GM21528 (cell line): ENCODE measurements around the gene VRK2.
"Not testable (repeated sequence)": the region's sequence is repeated elsewhere in the genome, so short reads cannot be mapped to it uniquely, and the experiment has no call there.

ENCODE experiments used
- ATAC-seq: cut with Tn5 transposase; IDR thresholded peaks from one replicate; pipeline ENCODE4 v1.9.1; 2021; ENCODE audit warnings: mild to moderate bottlenecking, moderate library complexity; ENCODE audit not compliant: unreplicated experiment, low FRiP score

The VRK2 gene

DNA sequence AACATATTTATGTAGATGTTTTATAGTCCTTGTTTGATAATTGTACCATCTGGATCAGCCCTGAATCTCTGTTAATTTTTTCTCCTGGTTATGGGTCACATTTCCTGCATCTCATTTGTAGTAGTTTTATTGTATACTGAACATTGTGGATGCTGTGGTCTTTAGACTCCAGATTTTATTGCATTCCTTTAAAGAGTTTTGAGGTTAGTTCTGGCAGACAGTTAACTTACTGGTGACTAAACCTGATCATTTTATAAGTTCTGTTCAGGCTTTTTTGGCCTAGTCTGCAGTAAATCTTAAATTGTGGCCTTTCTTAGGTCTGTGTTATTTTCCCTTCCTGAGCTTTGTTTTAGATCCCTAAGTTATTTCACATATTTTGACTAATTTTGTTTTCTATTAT is 110.2 kb downstream of the VRK2 start:
- ATAC-seq, result no peak

DNA sequence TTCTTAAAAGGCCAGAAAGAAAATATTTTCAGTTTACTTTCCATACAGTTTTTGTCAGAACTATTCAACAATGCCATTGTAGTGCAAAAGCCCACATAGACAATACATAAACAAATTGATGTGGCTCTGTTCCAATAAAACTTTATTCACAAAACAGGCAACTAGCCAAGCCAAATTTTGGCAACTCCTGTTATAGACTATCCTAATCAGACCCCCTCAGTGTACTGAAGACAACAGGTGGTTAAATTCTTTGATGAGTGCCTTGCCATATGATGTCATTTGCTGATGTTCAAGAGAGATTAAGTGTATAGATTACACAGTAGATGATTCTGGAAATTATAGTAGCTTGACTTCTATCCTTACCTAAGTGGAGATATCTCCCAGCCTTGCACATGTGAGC is 111.1 kb downstream of the VRK2 start:
- ATAC-seq, result no peak

DNA sequence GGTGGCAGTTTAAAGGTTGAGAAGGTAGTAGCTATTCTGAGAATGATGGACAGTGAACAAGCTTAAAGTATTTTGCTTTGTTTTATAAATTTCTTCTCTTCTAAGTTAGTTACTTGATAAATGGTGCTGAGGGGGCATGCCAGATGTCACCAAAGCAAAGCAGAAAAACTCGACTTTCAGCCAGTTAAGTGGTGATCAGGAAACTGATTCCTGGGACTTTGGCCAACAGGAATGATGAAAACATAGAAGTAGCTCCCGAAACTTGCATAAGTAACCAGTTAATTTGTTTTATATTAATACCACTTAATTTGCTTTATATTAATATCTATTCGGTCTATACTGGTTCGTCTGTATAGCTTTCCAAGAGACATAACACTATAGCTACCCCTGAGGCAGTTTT is 111.9 kb downstream of the VRK2 start:
- ATAC-seq, result no peak

DNA sequence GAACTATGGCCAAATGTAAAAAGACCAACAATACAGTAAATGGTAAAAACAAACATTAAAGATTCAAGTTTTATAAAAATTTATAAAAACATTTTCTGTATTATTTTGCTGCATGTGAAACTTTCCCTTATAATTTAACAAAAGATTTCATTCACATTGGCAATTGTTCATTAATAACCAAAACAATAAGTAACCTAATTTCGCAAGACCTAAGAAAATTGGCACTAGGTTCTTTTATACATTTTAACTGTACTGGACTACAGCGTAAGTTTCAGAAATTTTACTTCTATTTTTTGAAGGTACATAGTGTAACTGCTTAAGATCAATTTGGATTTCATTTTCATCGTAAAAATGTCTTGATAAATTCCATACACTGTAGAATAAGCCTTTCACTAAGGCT is 117.3 kb downstream of the VRK2 start:
- ATAC-seq, result no peak

DNA sequence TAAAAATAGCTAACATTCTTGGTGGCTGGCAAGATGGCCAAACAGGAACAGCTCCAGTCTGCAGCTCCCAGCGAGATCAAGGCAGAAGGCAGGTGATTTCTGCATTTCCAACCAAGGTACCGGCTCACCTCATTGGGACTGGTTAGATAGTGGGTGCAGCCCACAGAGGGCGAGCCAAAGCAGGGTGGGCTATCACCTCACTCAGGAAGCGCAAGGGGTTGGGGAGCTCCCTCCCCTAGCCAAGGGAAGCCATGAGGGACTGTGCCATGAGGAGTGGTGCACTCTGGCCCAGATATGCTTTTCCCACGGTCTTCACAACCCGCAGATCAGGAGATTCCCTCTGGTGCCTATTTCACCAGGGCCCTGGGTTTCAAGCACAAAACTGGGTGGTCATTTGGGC is 121.5 kb downstream of the VRK2 start:
- ATAC-seq, result not testable (repeated sequence)

DNA sequence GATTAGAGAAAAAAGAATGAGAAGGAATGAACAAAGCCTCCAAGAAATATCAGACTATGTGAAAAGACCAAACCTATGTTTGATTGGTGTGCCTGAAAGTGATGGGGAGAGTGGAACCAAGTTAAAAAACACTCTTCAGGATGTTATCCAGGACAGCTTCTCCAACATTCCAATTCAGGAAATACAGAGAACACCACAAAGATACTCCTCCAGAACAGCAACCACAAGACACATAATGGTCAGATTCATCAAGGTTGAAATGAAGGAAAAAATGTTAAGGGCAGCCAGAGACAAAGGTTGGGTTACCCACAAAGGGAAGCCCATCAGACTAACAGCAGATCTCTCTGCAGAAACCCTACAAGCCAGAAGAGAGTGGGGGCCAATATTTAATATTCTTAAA is 123.2 kb downstream of the VRK2 start:
- ATAC-seq, result not testable (repeated sequence)

DNA sequence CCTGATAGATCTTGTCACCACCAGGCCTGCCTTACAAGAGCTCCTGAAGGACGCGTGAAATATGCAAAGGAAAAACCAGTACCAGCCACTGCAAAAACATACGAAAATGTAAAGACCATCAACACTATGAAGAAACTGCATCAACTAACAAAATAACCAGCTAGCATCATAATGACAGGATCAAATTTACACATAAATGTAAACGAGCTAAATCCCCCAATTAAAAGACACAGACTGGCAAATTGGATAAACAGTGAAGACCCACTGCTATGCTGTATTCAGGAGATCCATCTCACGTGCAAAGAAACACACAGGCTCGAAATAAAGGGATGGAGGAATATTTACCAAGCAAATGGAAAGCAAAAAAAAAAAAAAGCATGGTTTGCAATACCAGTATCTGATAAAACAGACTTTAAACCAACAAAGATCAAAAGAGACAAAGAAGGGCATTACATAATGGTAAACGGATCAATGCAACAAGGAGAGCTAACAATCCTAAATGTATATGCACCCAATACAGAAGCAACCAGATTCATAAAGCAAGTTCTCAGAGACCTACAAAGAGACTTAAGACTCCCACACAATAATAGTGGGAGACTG is 123.8 kb downstream of the VRK2 start:
- not testable (repeated sequence) for ATAC-seq

DNA sequence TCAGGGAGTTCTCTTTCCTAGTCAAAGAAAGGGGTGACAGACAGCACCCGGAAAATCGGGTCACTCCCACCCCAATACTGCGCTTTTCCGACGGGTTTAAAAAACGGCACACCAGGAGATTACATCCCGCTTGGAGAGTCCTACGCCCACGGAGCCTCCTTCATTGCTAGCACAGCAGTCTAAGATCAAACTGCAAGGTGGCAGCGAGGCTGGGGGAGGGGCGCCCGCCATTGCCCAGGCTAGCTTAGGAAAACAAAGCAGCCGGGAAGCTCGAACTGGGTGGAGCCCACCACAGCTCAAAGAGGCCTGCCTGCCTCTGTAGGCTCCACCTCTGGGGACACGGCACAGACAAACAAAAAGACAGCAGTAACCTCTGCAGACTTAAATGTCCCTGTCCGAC is 125.2 kb downstream of the VRK2 start:
- ATAC-seq, result not testable (repeated sequence)

DNA sequence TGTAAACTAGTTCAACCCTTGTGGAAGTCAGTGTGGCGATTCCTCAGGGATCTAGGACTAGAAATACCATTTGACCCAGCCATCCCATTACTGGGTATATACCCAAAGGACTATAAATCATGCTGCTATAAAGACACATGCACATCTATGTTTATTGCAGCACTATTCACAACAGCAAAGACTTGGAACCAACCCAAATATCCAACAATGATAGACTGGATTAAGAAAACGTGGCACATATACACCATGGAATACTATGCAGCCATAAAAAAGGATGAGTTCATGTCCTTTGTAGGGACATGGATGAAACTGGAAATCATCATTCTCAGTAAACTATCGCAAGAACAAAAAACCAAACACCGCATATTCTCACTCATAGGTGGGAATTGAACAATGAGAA is 130.6 kb downstream of the VRK2 start:
- ATAC-seq, result not testable (repeated sequence)

DNA sequence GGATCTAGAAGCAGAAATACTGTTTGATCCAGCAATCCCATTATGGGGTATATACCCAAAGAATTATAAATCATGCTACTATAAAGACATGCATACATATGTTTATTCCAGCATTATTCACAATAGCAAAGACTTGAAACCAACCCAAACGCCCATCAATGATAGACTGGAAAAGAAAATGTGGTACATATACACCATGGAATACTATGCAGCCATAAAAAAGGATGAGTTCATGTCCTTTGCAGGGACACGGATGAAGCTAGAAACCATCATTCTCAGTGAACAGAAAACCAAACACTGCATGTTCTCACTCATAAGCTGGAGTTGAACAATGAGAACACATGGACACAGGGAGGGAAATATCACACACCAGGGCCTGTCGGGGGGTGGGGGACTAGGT is 133.6 kb downstream of the VRK2 start:
- not testable (repeated sequence) for ATAC-seq

DNA sequence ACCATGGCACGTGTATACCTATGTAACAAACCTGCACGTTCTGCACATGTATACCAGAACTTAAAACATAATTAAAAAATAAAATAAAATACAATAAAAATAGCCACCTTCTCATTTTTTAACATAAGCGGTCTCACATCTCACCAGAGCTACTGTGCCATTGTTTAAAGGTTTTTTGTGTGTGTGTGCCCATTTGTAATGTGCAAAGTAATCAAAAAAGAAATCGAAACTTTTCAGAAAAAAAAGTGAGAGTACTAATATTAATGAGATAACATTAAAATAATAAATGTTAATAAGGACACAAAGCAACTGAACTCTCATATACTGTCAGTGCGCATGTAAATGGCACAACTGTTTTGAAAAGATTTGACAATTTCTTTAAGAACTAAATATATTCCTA is 134.0 kb downstream of the VRK2 start:
- no peak for ATAC-seq

DNA sequence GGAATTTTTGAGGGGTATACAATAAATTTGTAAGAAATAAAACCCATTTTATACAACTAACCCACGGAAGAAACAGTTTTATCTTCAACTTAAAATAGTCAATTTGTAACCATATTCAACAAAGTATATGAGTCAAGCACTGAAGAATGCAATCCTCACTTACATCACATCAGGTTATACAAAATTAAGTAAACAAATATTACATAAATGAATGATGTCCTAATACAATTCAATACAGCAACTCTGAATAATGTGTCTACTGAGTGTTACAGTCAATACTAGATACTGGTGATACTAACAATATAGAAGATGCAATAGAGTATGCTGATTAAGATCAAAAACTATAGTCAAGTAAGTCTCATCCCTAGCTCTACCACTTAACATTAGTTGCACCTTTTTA is 135.9 kb downstream of the VRK2 start:
- ATAC-seq, result no peak

DNA sequence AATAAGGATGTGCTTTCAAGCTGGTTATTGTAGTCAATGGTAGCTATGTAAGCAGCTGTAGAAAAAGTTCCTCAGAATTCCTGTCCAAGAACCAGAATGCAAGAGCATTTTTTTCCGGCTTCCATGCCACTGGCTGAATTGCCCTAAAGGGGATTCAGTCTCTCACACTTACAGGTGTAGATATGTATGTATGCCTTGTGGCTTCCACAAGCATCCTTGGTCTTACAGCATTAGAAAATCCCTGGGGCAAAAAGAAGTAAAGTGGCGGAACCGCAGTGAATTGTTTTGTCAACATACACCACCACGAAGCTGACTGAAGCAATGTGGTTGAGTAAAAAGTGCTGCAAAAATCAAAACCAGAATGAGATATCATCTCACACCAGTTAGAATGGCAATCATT is 139.9 kb downstream of the VRK2 start:
- ATAC-seq, result no peak

DNA sequence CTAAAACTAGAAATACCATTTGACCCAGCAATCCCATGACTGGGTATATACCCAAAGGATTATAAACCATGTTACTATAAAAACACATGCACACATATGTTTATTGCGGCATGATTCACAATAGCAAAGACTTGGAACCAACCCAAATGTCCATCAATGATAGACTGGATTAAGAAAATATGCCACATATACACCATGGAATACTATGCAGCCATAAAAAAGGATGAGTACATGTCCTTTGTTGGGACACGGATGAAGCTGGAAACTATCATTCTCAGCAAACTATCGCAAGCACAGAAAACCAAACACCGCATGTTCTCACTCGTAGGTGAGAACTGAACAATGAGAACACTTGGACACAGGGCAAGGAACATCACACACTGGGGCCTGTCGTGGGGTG is 140.4 kb downstream of the VRK2 start:
- not testable (repeated sequence) for ATAC-seq

DNA sequence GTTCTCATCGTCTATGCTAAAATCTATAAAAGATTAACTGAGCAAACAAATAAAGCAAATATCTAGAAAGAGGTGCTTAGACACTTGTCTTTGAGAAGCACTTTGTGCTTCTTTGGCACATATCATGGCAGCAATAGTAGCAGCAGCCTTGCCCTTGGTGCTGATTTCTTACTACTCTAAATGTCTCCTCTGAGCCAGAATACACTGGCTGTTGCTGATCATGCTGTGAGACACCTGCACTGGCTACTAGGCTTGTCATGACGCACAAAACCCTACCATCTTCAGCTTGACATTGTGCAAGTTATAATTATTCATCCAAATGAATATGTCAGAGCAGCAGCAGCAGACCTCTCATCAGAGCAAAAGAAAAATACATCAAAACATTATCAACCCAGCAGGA is 147.9 kb downstream of the VRK2 start:
- ATAC-seq, result no peak

DNA sequence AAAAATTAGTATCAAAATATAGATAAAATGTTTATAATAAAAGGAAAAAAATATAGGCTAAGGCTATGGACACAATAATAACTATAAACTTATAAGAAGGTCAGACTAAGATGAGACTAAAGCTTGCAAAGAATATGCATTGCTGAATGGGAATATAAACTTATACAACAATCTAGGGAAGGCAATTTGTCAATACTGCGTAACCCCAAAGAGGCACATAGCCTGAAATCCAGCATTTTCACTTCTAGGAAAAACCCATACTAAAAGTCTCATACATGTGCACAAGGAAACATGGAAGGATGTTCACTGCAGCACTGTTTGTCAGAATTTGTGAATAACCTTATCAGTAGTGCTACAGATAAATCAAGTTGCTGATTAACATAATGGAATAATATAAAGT is 149.1 kb downstream of the VRK2 start:
- no peak for ATAC-seq

DNA sequence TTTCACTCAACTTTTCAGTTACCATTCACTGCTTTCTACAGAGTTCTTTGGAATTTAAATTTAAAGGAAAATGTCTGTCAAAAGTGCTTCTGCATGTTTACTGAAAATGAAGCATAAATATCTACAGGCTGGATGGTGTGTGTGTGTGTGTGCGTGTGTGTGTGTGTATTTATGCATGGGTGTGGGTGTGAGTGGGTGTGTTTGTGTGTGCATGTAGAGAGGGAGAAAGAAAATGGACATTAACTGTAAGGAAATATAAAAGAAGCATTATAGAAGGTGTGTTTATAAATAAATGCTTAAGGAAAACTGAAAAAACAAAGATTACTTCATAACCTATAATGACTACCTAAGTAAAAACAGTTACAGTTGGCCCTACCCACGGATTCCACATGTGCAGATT is 151.3 kb downstream of the VRK2 start:
- no peak for ATAC-seq

DNA sequence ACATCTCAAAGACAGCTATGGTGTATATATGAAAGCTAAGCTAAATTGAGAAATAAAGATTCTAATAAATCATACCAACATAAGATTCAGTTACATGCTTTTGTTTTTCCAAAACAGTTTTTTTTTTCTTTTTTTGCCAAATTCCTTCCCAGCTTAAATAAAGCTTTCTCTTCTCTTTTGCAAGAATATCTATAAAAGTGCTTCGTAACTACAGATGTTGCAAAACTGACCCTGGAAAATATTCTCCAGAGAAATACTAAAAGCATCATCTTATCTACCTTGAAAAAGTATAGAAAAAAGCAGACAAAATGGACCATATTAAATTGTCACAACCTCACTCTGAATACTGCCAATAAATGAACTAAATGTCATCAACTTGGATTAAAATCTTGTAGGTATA is 155.8 kb downstream of the VRK2 start:
- ATAC-seq, result no peak

DNA sequence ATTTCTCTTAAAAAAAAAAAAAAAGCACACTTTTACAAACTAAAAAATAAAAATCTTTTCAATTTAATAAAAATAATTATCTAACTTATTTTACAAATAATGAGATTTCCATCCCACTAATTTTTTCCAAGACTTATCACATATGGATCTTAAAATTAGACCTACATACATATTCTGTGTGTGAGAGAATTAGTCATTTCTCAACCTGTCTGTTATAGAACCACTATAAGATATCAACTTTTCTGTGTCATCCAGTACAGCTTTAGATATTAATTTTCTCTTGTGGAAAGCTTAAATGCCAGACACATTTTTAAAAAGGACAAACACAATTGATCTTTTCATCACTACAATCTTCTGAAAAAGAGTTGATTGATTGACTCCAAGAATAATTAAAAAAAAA is 156.4 kb downstream of the VRK2 start:
- ATAC-seq, result no peak

DNA sequence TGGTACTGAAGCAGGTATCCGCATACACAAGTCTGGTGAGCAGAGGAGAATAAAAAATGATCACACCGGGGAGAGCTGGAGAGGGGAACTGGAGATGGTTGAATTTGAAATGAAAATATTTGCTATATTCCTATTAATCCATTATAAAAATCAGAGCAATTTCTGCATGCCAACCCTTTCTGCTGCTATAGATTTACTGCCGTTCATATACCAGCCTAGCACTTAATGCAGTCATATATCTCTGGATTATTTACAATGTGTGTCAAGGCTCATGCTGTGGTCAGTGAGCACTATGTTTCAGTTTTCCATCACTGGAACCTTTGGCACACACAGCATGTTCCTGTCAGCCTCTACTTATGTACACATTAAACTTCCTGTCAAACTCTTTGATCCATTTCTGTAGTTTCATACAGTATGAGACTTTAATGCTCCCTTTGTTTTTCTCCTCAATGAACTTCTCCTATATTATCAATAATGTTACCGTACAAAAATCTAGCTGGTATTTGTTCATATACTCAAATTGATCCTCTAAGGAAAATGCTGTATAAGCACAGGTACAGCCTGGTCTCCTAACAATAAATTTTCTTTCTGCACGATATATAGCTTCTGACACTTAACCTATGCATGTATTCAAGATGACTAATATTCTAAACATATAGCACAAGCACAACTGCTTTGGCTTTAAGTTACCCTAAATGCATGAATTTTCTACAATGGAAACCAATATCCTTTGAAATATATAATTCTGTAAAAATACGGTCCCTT is 157.8 kb downstream of the VRK2 start:
- no peak for ATAC-seq

DNA sequence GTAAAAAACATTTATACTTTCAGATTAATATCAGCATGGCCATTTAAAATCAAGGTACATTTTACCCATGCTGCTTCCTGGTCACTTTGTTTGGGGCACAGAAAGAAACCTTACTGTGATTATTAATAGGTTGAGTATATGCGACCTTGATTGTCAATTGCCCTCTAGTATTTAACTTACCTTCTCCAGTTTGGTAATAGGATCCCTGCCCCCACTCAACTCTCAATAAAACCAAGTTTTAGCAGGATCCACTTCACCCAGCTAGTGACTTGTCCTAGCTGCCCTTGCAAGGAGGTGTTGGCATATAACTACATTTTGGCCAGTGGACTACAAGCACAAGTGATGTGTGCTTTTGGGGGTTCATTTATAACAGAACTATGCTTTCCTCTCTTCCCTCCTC is 160.2 kb downstream of the VRK2 start:
- no peak for ATAC-seq

DNA sequence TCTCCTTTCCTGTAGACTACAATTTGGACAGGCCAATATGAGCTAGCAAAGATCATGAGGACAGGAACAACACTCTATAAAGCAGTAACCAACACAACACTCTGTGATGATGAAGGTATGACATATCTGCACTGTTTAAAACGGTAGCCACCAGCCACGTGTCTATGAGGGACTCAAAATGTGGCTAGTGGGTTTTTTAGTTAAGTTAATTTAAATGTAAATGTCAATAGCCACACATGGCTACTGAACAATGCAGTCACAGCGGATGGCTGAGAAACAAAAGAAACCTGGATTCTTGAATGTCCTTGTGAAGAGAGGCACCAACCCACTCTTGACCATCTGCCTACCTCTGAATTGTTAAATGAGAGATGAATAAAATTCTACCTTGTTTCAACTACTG is 160.6 kb downstream of the VRK2 start:
- ATAC-seq, result no peak
